GM21526 (cell line): ENCODE results near the gene PYM1.
"Not testable (repeated sequence)": the region's sequence is repeated elsewhere in the genome, so short reads cannot be mapped to it uniquely, and the experiment has no call there.

Source experiments
- ATAC-seq: cut with Tn5 transposase; IDR thresholded peaks from one replicate; pipeline ENCODE4 v1.9.1; 2021; ENCODE audit warnings: moderate library complexity; ENCODE audit not compliant: unreplicated experiment, low FRiP score

The PYM1 gene

GRCh38 chr12:55919032-55919431, 8.7 kb downstream of the PYM1 start:
- ATAC-seq: not testable (repeated sequence)

GRCh38 chr12:55915482-55915859, 12.2 kb downstream of the PYM1 start:
- ATAC-seq: no peak

GRCh38 chr12:55912908-55913307, 14.8 kb downstream of the PYM1 start:
- no peak for ATAC-seq

GRCh38 chr12:55909513-55909884, 18.2 kb downstream of the PYM1 start:
- ATAC-seq: no peak

GRCh38 chr12:55908726-55909512, 18.8 kb downstream of the PYM1 start:
- no peak for ATAC-seq

GRCh38 chr12:55906056-55906455, 21.6 kb downstream of the PYM1 start:
- ATAC-seq: no peak

GRCh38 chr12:55901881-55902490, 25.7 kb downstream of the PYM1 start:
- ATAC-seq: no peak

GRCh38 chr12:55899082-55899481, 28.6 kb downstream of the PYM1 start:
- ATAC-seq: no peak

GRCh38 chr12:55893723-55894122, 34.0 kb downstream of the PYM1 start:
- no peak for ATAC-seq

- ATAC-seq: no peak
Measured at GRCh38 chr12:55891310-55891709, 36.4 kb downstream of the PYM1 start.

GRCh38 chr12:55885113-55885512, 42.6 kb downstream of the PYM1 start:
- no peak for ATAC-seq

GRCh38 chr12:55877824-55878223, 49.9 kb downstream of the PYM1 start:
- ATAC-seq: no peak

GRCh38 chr12:55875704-55876467, 51.8 kb downstream of the PYM1 start:
- ATAC-seq: no peak

GRCh38 chr12:55874443-55874842, 53.3 kb downstream of the PYM1 start:
- no peak for ATAC-seq

- ATAC-seq: not testable (repeated sequence)
Measured at GRCh38 chr12:55866454-55867004, 61.2 kb downstream of the PYM1 start.

GRCh38 chr12:55865327-55865726, 62.4 kb downstream of the PYM1 start:
- no peak for ATAC-seq

GRCh38 chr12:55862931-55863330, 64.8 kb downstream of the PYM1 start:
- ATAC-seq: not testable (repeated sequence)

GRCh38 chr12:55862286-55862685, 65.4 kb downstream of the PYM1 start:
- ATAC-seq: no peak

GRCh38 chr12:55861871-55862270, 65.8 kb downstream of the PYM1 start:
- no peak for ATAC-seq

- no peak for ATAC-seq
Measured at GRCh38 chr12:55861396-55861795, 66.3 kb downstream of the PYM1 start.

GRCh38 chr12:55852740-55853139, 75.0 kb downstream of the PYM1 start:
- no peak for ATAC-seq
